ENCODE measurements around the gene AOPEP.
"Not testable (repeated sequence)": the region's sequence is repeated elsewhere in the genome, so short reads cannot be mapped to it uniquely, and the experiment has no call there.

Gene AOPEP

GRCh38 chr9:95018099-95018936 lies 291.8 kb downstream of the AOPEP start:
- no peak for DNase-seq (ENCODE audit: low spot score)

- not testable (repeated sequence) for DNase-seq (ENCODE audit: low spot score)
Measured at GRCh38 chr9:95020644-95021043, 294.1 kb downstream of the AOPEP start.

GRCh38 chr9:95021166-95021886 lies 294.8 kb downstream of the AOPEP start:
- no peak for DNase-seq (ENCODE audit: low spot score)

- no peak for DNase-seq (ENCODE audit: low spot score)
Measured at GRCh38 chr9:95022657-95023056, 296.2 kb downstream of the AOPEP start.

GRCh38 chr9:95023217-95024003 lies 296.9 kb downstream of the AOPEP start:
- no peak for DNase-seq (ENCODE audit: low spot score)

GRCh38 chr9:95024097-95024671 lies 297.7 kb downstream of the AOPEP start:
- DNase-seq (ENCODE audit: low spot score): no peak

GRCh38 chr9:95025213-95026147 lies 299.0 kb downstream of the AOPEP start:
- peak; percentile 38 for DNase-seq (ENCODE audit: low spot score)

GRCh38 chr9:95026148-95026524 lies 299.6 kb downstream of the AOPEP start:
- no peak for DNase-seq (ENCODE audit: low spot score)

- DNase-seq (ENCODE audit: low spot score): no peak
Measured at GRCh38 chr9:95027914-95028852, 301.7 kb downstream of the AOPEP start.

GRCh38 chr9:95028853-95029219 lies 302.3 kb downstream of the AOPEP start:
- DNase-seq (ENCODE audit: low spot score): no peak

GRCh38 chr9:95029288-95029687 lies 302.8 kb downstream of the AOPEP start:
- no peak for DNase-seq (ENCODE audit: low spot score)

GRCh38 chr9:95029720-95030119 lies 303.2 kb downstream of the AOPEP start:
- no peak for DNase-seq (ENCODE audit: low spot score)

GRCh38 chr9:95030344-95030743 lies 303.8 kb downstream of the AOPEP start:
- no peak for DNase-seq (ENCODE audit: low spot score)

- no peak for DNase-seq (ENCODE audit: low spot score)
Measured at GRCh38 chr9:95030920-95031642, 304.6 kb downstream of the AOPEP start.

- DNase-seq (ENCODE audit: low spot score): no peak
Measured at GRCh38 chr9:95031711-95032461, 305.4 kb downstream of the AOPEP start.

GRCh38 chr9:95032580-95033341 lies 306.3 kb downstream of the AOPEP start:
- DNase-seq (ENCODE audit: low spot score): no peak

- no peak for DNase-seq (ENCODE audit: low spot score)
Measured at GRCh38 chr9:95035846-95036245, 309.3 kb downstream of the AOPEP start.

GRCh38 chr9:95036676-95037075 lies 310.2 kb downstream of the AOPEP start:
- no peak for DNase-seq (ENCODE audit: low spot score)
